ENCODE data around the gene PNMA8A.
A peak's percentile ranks its signal among the peaks of the same experiment; 100 is the strongest.
"Not testable (repeated sequence)": the region's sequence is repeated elsewhere in the genome, so short reads cannot be mapped to it uniquely, and the experiment has no call there.

PNMA8A gene

GRCh38 chr19:46435689-46436088 lies 35.7 kb downstream of the PNMA8A start:
- DNase-seq (ENCODE audit: insufficient read length, low spot score); FAIRE-seq: not testable (repeated sequence)

DNA sequence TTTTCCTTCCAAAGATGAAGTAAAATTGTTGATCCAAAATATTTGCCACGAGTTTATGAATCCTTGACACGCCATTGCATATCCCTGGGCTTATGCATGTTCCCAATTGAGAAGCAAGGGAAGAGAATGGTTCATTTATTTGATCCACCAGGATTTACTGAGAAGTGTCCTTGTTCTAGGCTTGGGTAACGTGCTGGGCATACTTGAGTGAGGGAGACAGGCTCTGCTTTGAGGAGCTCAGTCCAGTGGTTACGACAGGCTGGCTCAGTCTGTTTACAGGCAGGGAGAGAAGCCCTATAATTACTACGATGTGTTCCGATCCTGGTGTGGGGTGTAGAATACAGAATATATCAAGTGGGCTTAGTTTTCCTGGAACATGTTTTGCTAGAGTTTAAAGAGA lies 36.4 kb downstream of the PNMA8A start:
- FAIRE-seq (no peak), DNase-seq (ENCODE audit: insufficient read length, low spot score) (no peak)

- not testable (repeated sequence) for DNase-seq (ENCODE audit: insufficient read length, low spot score); FAIRE-seq
Measured at GRCh38 chr19:46433470-46433869, 37.9 kb downstream of the PNMA8A start.

GRCh38 chr19:46431824-46432223 lies 39.5 kb downstream of the PNMA8A start:
- no peak for FAIRE-seq
- no peak for DNase-seq (ENCODE audit: insufficient read length, low spot score)

- FAIRE-seq (no peak), DNase-seq (ENCODE audit: insufficient read length, low spot score) (no peak)
Measured at GRCh38 chr19:46429999-46430398, 41.4 kb downstream of the PNMA8A start.

DNA sequence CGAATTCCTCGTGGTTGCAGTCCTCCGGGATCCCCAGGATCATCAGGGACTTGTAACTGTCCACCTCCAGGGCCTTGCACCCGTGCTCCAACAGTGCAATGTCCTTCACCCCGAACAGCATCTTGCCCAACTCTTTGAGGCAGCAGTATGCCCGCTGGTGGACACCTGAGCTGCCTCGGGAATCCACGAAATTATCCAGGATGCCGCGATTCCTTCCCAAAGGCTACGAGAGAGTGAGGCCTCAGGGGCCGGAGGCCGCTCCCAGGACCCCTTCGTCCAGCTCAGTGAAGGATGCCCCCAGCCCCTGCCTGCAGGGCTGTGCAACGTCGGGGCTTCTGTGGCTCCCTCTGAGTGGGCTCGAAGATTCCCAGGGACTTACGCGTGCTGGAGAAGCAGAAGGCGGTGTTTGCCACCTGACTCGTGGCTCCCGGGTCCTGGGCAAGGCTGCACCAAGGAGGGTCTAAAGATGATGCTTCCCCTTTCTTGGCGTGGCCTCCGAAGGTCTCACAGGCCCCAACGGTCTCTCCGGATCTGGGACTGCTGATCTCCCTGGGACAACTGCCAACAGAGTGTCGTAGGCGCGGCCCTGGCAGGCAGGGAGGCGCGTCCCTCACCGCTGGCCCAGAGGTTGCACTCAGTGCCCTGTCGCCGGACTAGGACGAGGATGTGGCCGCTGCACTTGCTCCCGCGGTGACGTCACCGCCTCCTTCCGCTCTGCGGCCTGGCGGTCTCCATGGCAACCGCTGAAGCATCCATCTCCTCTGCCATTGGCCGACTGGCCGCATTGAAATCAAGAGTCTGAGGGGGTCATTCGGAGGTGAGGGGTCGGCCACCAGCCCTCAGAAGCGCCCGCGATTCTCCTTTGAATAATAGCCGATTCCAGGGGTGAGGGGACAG lies 42.9 kb downstream of the PNMA8A start, which contains the start of gene PNMA8C:
Gene PNMA8C (minus strand): TSS at position 698 of the 897 bp plus-strand sequence. CDS start 577 bp downstream, at position 121.
- FAIRE-seq, result peak; percentile 69
- DNase-seq (ENCODE audit: insufficient read length, low spot score), result no peak

DNA sequence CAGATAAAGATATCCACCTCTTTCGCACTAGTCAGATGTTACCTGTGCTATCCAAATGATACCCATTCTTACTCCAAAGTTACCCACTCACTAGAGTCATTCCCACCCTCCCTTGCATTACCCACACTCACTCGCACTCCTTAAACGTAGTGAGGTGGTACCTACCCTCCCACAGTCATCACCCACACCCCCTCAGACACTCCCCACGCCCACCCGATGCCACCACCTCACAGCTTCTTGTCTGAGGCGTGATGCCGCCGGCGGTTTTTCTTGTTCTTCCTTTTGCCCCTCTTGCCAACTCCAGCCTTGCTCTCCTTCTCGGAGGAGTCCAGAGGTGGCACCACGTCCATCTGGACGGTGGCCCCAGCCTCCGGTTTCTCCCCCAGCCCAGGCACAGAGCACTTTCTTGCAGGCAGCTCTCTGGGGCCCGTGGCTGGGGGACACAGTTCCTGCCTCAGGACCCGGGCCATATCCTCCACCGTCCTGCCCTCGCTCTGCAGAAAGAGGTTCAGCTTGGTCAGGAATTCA lies 43.8 kb downstream of the PNMA8A start:
- peak; percentile 13 for FAIRE-seq

GRCh38 chr19:46426506-46427162 lies 44.7 kb downstream of the PNMA8A start:
- no peak for FAIRE-seq

More for the DNA sequence above, 43.8 kb downstream of the PNMA8A start:
- DNase-seq (ENCODE audit: insufficient read length, low spot score), result no peak

GRCh38 chr19:46426035-46426505 lies 45.3 kb downstream of the PNMA8A start:
- FAIRE-seq (no peak), DNase-seq (ENCODE audit: insufficient read length, low spot score) (no peak)

More at GRCh38 chr19:46426506-46427162, 44.7 kb downstream of the PNMA8A start:
- DNase-seq (ENCODE audit: insufficient read length, low spot score), result peak; percentile 56

DNA sequence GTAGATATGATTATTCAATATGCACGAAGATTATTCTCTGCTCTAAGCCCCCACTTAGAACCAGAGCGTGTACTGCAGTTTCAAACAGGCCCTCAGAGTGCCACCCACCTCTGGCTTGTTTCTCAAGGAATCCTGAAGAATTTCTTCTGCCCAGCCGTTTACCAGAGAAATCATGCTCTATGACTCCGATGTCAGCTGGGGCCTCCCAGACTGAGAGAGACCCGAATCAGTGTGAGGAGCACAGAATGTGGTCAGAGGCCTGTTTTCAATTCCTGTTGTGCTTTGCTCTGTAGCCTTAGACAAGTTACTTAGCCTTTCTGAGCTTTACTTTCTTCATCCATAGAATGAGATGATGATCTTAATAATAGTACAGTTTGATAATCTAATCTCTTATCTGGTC lies 48.2 kb downstream of the PNMA8A start:
- no peak for FAIRE-seq

GRCh38 chr19:46422344-46422743 lies 49.0 kb downstream of the PNMA8A start:
- FAIRE-seq, result no peak

More for the DNA sequence above, 48.2 kb downstream of the PNMA8A start:
- no peak for DNase-seq (ENCODE audit: insufficient read length, low spot score)

GRCh38 chr19:46420056-46420455 lies 51.3 kb downstream of the PNMA8A start:
- DNase-seq (ENCODE audit: insufficient read length, low spot score) (no peak), FAIRE-seq (no peak)

More at GRCh38 chr19:46422344-46422743, 49.0 kb downstream of the PNMA8A start:
- DNase-seq (ENCODE audit: insufficient read length, low spot score), result no peak
